Fibroblast of the conjunctiva (primary cell): ENCODE results near the gene ANKRD63.

Experiments used
- DNase-seq: peaks from one replicate; pipeline ENCODE4 v3.0.0-alpha.2; 2010; ENCODE audit warnings: low read depth

Gene ANKRD63

GRCh38 chr15:40243126-40243810 is 39.6 kb downstream of the ANKRD63 start:
- no peak for DNase-seq

GRCh38 chr15:40242601-40243000 is 40.3 kb downstream of the ANKRD63 start:
- DNase-seq, result no peak

- no peak for DNase-seq
These were observed 40.7 kb downstream of the ANKRD63 start for GRCh38 chr15:40242213-40242599.

GRCh38 chr15:40241269-40242212 is 41.3 kb downstream of the ANKRD63 start:
- no peak for DNase-seq

- no peak for DNase-seq
These were observed 42.1 kb downstream of the ANKRD63 start for GRCh38 chr15:40240619-40241221.

- DNase-seq, result no peak
These were observed 42.9 kb downstream of the ANKRD63 start for GRCh38 chr15:40239693-40240618.

- DNase-seq, result no peak
These were observed 43.5 kb downstream of the ANKRD63 start for GRCh38 chr15:40239404-40239692.

- DNase-seq, result no peak
These were observed 44.1 kb downstream of the ANKRD63 start, which contains the start of gene PAK6 for GRCh38 chr15:40238532-40239403. Gene PAK6 (plus strand): TSS chr15:40239063. CDS start chr15:40264786, 25,723 bp downstream.

- no peak for DNase-seq
These were observed 47.5 kb downstream of the ANKRD63 start for GRCh38 chr15:40235201-40235885.

GRCh38 chr15:40234783-40235182 is 48.1 kb downstream of the ANKRD63 start:
- DNase-seq, result no peak

GRCh38 chr15:40233727-40234577 is 48.9 kb downstream of the ANKRD63 start:
- DNase-seq, result no peak

- no peak for DNase-seq
These were observed 50.2 kb downstream of the ANKRD63 start for GRCh38 chr15:40232625-40233070.
